Dedifferentiated amniotic fluid mesenchymal stem cell (primary cell): ENCODE results near the gene DRD1.

Experiments used
- DNase-seq: peaks from one replicate; pipeline ENCODE4 v3.0.0-alpha.2; 2016; ENCODE audit errors: extremely low spot score

The DRD1 gene

GRCh38 chr5:175444060-175444904 is at the start of gene DRD1:
Gene DRD1, minus strand, starts transcription at chr5:175444182. Its CDS starts 1,083 bp downstream, at chr5:175443099.
- no peak for DNase-seq

- DNase-seq: no peak
These were observed 49.7 kb upstream of the DRD1 start for GRCh38 chr5:175493726-175494125.

DNA sequence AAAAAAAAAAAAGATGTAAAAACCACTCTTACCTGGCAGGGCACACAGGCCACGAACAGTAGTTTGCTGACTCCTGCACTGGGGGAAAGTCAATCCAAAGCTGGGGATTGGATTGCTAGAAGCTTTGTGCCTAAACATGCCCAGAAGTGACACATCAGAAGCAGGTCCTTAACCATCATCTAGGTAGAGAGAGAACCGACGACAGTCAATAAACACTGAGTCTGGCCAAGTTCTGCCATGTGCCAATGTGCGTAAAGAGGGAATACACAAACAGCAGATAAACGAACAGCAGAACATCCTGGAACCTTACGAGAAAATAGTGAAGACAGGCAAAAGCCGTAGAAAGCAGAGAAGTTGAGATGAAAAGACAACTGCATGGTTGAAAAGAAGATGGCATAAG is 49.3 kb upstream of the DRD1 start:
- DNase-seq: no peak

DNA sequence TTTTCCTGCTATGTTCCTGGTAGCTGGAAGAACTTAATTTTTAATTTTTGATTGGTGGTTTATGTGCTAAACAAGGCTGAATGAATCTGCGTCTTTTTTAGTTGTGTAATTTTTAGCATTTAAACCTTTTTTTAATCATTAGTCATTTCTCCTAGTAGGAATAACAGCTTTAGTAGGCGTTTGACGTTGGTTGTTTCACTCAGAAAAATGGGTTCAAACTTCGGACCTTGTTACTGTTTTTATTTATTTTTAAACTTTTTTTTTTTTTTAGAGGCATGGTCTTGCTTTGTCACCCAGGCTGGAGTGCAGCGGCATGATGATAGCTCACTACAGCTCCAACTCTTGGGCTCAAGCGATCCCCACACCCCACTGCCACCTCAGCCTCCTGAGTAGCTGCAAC is 47.2 kb upstream of the DRD1 start:
- DNase-seq: no peak

DNA sequence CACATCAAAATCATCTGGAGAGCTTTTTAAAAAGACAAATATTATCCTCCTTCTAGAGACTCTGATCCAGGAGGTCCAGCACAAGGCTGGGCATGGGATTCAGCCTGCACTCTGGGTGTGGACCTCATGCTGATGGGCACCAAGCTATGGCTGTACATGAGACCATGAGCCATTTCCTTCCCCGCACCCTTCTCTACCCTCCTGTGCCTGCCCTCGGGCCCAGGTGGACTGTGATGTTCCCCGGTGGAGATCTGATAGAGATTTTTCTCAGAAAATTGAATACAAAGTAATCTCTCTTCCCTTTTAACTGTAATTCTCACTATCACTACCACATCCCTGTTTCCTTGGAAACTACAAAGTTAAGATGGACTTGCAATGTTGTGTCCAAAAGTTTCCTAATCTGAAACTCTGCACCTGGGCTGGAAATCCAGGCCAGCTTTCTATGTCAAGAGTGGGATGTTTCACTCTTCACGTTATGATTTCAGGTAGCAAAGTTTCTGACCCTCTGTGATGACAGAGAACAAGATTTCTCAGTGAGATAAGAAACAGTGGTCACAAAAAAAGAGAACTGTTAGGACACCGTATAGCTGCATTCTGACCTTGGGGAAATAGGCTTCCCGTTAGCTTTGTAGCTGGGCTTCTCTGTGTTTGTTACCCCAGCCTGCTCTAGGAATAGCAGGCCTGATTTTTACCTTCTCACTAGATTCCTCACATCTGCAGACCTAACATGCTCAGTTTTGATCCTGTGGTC is 45.9 kb upstream of the DRD1 start:
- no peak for DNase-seq

- DNase-seq: no peak
These were observed 43.7 kb upstream of the DRD1 start for GRCh38 chr5:175487514-175488222.

DNA sequence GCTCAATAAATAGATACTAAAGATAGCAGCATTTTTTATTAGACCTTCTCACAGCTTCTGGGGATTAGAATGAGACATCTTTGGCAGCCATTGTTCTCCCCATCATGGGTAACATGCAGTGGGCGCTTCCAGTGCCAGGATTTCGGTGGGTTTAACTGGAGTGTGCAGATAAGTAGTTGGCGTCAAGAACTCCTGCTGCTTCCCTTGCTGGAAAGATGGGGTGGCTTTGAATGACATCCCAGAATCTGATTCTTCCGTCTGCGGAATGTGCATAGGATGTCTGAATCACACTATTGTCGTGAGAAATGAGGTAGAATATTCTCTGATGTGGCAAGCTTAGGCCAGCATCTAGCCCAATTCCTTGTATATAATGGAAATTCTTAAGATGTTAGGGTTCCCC is 41.6 kb upstream of the DRD1 start:
- DNase-seq: no peak

DNA sequence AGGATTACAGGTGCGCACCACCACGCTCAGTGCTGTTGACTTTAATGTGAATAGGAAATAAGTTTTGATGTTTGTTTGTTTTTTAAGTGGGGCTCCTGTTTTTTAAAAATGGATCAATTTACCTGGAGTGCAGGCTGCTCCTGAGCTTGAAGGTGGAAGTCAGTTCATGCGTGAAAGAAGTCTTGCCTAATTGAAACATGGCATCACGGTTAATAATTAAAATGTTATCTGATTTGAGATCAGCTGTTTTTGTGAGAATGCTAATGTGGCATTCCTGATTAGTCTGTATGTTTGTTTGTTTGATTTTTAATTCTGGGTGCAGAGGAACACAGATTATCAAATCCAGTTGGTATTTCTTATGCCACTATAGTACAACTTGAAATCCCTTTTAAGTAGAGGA is 40.8 kb upstream of the DRD1 start:
- no peak for DNase-seq

DNA sequence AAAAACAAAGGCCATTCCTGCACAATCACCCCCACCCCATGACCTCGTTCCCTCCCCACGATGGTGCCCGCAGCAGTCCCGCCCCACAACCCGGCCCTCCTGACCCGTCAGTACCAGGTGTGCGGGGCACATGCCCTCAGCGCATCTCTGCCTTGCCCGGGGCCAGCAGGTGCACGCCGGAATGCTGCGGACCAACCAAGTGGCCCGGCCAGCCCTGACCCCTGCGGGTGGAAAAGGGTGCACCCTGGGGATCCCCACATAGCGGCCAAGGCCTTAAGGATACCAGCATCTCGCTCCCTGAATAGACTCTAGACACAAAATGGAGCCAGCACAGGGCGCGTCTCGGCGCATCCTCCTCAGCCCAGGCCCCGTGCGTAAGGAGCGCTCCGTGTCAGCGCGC is 40.3 kb upstream of the DRD1 start:
- DNase-seq: no peak

DNA sequence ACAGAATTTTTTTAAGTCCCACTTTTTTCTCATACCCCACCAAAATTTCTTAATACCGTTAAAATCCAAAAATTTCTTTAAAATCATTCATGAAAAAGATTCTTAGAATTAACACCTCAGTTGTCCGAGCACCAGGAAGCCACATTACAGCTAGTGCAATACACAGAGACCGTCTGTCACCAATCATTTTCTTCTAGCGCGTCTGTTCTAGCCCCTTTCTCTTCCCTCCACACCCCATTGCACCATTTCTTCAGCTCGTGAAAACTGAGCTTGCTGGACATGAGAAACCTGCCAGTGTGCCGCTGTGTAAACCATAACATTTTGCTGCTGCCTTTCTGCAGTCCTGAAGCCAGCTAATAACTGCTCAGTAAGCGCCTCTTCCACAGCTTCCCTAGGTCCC is 39.4 kb upstream of the DRD1 start:
- DNase-seq: no peak

GRCh38 chr5:175479125-175479881 is 35.3 kb upstream of the DRD1 start:
- DNase-seq: no peak

- DNase-seq: peak; percentile 40
These were observed 34.6 kb upstream of the DRD1 start, which contains the start of gene SFXN1 for GRCh38 chr5:175478384-175479124. Gene SFXN1, plus strand, starts transcription at chr5:175478560. Its CDS starts 13,544 bp downstream, at chr5:175492104.

DNA sequence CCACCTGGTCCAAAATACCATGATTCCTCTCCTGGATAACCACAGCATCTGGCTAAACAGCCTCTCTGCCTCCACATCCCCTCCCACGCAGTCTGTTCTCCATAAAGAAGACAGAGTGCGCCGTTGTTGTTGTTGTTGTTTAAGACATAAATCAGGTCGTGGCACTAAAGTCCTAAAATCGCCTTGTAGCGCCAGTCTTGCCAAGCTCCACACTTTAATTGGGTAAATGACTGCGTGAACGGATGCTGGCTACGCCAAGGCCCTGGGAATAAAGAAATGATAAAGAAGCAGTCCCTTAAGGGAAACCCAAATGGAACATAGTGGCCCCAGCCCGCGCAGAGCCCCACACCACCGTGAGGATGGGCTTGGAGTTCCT is 34.0 kb upstream of the DRD1 start:
- DNase-seq: no peak

DNA sequence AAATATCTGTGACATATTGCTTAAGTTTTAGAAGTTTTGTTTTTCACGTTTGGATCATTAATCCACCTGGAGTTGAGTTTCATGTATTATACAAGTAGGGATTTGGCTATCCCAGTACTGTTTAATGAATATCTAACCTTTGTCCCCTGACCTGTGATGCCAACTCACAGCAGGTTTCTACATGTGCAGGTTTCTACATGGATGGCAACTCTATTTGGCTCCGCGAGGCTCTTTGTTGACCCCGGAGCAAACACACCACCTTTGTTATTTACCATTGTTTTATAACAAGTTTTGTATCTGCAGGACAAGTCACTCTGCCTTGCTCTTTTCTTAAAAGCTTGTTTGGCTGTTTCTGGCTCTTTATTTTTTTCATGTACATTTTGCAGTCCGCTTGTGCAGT is 33.5 kb upstream of the DRD1 start:
- no peak for DNase-seq

DNA sequence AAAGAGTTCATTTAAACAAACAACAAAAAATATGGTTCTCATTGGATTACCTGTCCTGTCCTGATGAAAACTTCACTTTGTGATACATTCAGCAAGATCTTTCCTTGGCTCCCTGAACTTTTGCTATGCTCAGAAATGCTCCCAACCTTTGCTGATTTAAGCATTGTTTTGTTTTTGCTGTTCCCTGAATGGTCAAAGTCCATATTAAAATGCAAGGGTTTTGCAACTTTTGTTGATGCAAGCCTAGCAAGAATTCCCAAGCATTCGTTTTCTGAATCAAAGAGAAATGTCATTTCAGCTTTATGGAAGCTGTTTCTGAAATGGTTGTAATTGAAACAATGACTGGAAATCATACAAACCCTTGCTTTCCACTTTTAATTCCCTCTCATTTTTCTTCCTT is 31.3 kb upstream of the DRD1 start:
- no peak for DNase-seq

- DNase-seq: no peak
These were observed 28.4 kb upstream of the DRD1 start for GRCh38 chr5:175472378-175472777.

DNA sequence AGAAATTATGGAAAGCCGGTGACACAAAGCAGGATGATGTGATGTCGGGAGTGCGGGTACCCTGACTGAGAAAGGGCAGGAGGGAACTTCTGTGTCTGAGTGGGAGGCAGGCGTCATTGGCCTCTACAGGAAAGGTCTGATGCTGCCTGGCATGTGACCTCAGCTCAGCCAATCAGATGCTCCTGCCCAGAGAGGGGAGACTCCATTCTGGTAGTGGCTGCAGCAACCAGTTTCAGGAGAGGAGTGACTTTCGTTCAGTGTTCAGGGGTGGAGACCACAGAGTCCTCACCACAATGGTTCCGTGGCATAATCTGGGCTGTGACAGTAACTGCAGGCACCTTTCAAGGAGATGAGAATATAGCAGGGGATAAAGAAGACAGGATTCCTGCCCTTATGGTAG is 27.6 kb upstream of the DRD1 start:
- no peak for DNase-seq

- no peak for DNase-seq
These were observed 27.2 kb upstream of the DRD1 start for GRCh38 chr5:175471196-175471595.

GRCh38 chr5:175470781-175471180 is 26.8 kb upstream of the DRD1 start:
- no peak for DNase-seq

GRCh38 chr5:175469916-175470315 is 25.9 kb upstream of the DRD1 start:
- DNase-seq: no peak

- no peak for DNase-seq
These were observed 24.9 kb upstream of the DRD1 start for GRCh38 chr5:175468892-175469291.
